H1 (cell line): Measurements from ENCODE around the gene SERPINA6. TPM values are rescaled to one million over a fixed set of nuclear protein-coding genes. Genes with fewer than 3 reads are reported as not detected.

Source experiments
- CTCF ChIA-PET: fragments of 300-600 bp; sonication (Branson Sonifier 250); formaldehyde crosslinking; loops from one replicate; lab custom pipeline; 2021; ENCODE audit not compliant: partially characterized antibody; lab: Charles Lee
- POLR2A ChIA-PET: fragments of 300-600 bp; sonication (Branson Sonifier 250); formaldehyde crosslinking; loops from one replicate; lab custom pipeline; 2021; ENCODE audit warnings: inconsistent platforms; ENCODE audit not compliant: partially characterized antibody; lab: Charles Lee
- DNase-seq, 2 experiments: peaks; one replicate each; pipeline versions ENCODE4 v3.0.0 to v3.0.0-alpha.2; 2010 to 2022; ENCODE audit warnings: low spot score in 2 of 2, low read depth in 1 of 2, mixed read lengths in 1 of 2
- FAIRE-seq: peaks from 2 replicates; lab custom pipeline; 2011; peaks lifted over from hg19 to GRCh38; lab: Jason Lieb, UNC
- H2AFZ ChIP-seq: 2 replicates; pipeline ENCODE4 v1.8.1; 2012; ENCODE audit warnings: low read length, inconsistent platforms
- H2AK5ac ChIP-seq: 2 replicates; pipeline ENCODE4 v1.6.1; 2013; ENCODE audit warnings: low read depth, low read length
- H2BK120ac ChIP-seq: replicated peaks from 2 replicates; pipeline ENCODE3; 2013; ENCODE audit warnings: low read depth, low read length, inconsistent platforms
- H2BK12ac ChIP-seq: 2 replicates; pipeline ENCODE4 v1.6.1; 2013; ENCODE audit warnings: low read depth, low read length
- H2BK15ac ChIP-seq: 2 replicates; pipeline ENCODE4 v1.6.1; 2013; ENCODE audit warnings: low read length
- H2BK20ac ChIP-seq: 2 replicates; pipeline ENCODE4 v1.6.1; 2013; ENCODE audit warnings: low read length
- H2BK5ac ChIP-seq: 2 replicates; pipeline ENCODE4 v1.6.1; 2013; ENCODE audit warnings: low read depth, low read length
- H3K14ac ChIP-seq: 2 replicates; pipeline ENCODE4 v1.6.1; 2013; ENCODE audit warnings: inconsistent platforms; ENCODE audit not compliant: insufficient read length
- H3K18ac ChIP-seq: 2 replicates; pipeline ENCODE4 v1.6.1; 2013; ENCODE audit warnings: low read length; ENCODE audit errors: extremely low read depth
- H3K23ac ChIP-seq: 2 replicates; pipeline ENCODE4 v1.6.1; 2013; ENCODE audit warnings: inconsistent platforms; ENCODE audit not compliant: insufficient read length
- H3K23me2 ChIP-seq: 2 replicates; pipeline ENCODE4 v1.6.1; 2013; ENCODE audit warnings: low read depth, low read length
- H3K27ac ChIP-seq: 2 replicates; pipeline ENCODE4 v1.6.1; 2011; ENCODE audit warnings: low read depth, low read length, inconsistent platforms
- H3K27me3 ChIP-seq, 4 experiments: replicated peaks in 1 of 4; 1 replicate in 1 of 4; 2 replicates in 3 of 4; pipeline versions ENCODE4 v1.6.1 to v1.8.1; 2011 to 2013; ENCODE audit warnings: low read length in 3 of 4, mild to moderate bottlenecking in 3 of 4, inconsistent platforms in 2 of 4, mixed read lengths in 2 of 4, moderate library complexity in 1 of 4; ENCODE audit not compliant: control insufficient read depth in 3 of 4, insufficient read depth in 3 of 4; ENCODE audit errors: extremely low read depth in 1 of 4
- H3K36me3 ChIP-seq, 4 experiments: 2 replicates each; pipeline versions ENCODE4 v1.6.1 to v1.8.1; 2011 to 2013; ENCODE audit warnings: mild to moderate bottlenecking in 4 of 4, low read length in 3 of 4, moderate library complexity in 2 of 4, control low read depth in 1 of 4, inconsistent platforms in 1 of 4; ENCODE audit not compliant: insufficient read depth in 4 of 4, control insufficient read depth in 2 of 4
- H3K4ac ChIP-seq: replicated peaks from 2 replicates; pipeline ENCODE3; 2013; ENCODE audit warnings: low read length, low read depth, mixed read lengths, inconsistent platforms; ENCODE audit not compliant: insufficient read length
- H3K4me1 ChIP-seq, 4 experiments: replicated peaks in 1 of 4; 1 replicate in 1 of 4; 2 replicates in 3 of 4; pipeline versions ENCODE4 v1.6.1 to v1.8.1; 2011 to 2013; ENCODE audit warnings: low read length in 3 of 4, inconsistent platforms in 2 of 4, mixed read lengths in 1 of 4; ENCODE audit not compliant: insufficient read depth in 4 of 4, control insufficient read depth in 3 of 4
- H3K4me2 ChIP-seq, 2 experiments: 2 replicates each; pipeline versions ENCODE4 v1.6.1 to v1.8.1; 2011 to 2013; ENCODE audit warnings: low read depth in 2 of 2, low read length in 2 of 2, control low read depth in 1 of 2, inconsistent platforms in 1 of 2, mild to moderate bottlenecking in 1 of 2; ENCODE audit not compliant: insufficient read depth in 1 of 2
- H3K4me3 ChIP-seq, 4 experiments: fragments of 200-600, 300-600 bp in 1 of 4; sonication (generic), shearing (Covaris generic), sonication (Bioruptor Twin) in 1 of 4; 2 replicates each; pipeline versions ENCODE4 v1.5.1 to v1.8.1; 2011 to 2016; ENCODE audit warnings: low read length in 4 of 4, low read depth in 3 of 4, control low read depth in 2 of 4, inconsistent platforms in 2 of 4, mild to moderate bottlenecking in 2 of 4, mixed read lengths in 1 of 4, moderate library complexity in 1 of 4; ENCODE audit not compliant: insufficient read depth in 2 of 4; ENCODE audit errors: extremely low read depth in 1 of 4
- H3K56ac ChIP-seq: replicated peaks from 2 replicates; pipeline ENCODE3; 2013; ENCODE audit warnings: low read depth, mild to moderate bottlenecking, mixed read lengths, low read length, inconsistent platforms; ENCODE audit not compliant: insufficient read length
- H3K79me1 ChIP-seq: 2 replicates; pipeline ENCODE4 v1.6.1; 2013; ENCODE audit warnings: low read depth, low read length, control low read depth
- H3K79me2 ChIP-seq, 2 experiments: 2 replicates each; pipeline versions ENCODE4 v1.6.1 to v1.8.1; 2012 to 2013; ENCODE audit warnings: low read length in 2 of 2, mild to moderate bottlenecking in 2 of 2, inconsistent platforms in 1 of 2; ENCODE audit not compliant: insufficient read depth in 2 of 2, control insufficient read depth in 1 of 2
- H3K9ac ChIP-seq, 4 experiments: replicated peaks in 1 of 4; 1 replicate in 1 of 4; 2 replicates in 3 of 4; pipeline versions ENCODE4 v1.6.1 to v1.8.1; 2011 to 2013; ENCODE audit warnings: low read depth in 3 of 4, low read length in 3 of 4, control low read depth in 2 of 4, mild to moderate bottlenecking in 2 of 4, moderate library complexity in 2 of 4, inconsistent platforms in 1 of 4; ENCODE audit errors: extremely low read depth in 1 of 4
- H3K9me3 ChIP-seq, 2 experiments: 2 replicates each; pipeline versions ENCODE4 v1.6.1 to v1.8.1; 2012 to 2013; ENCODE audit warnings: mild to moderate bottlenecking in 2 of 2, moderate library complexity in 2 of 2, control low read depth in 1 of 2, inconsistent platforms in 1 of 2, low read depth in 1 of 2, low read length in 1 of 2, mixed read lengths in 1 of 2; ENCODE audit not compliant: insufficient read depth in 2 of 2
- H4K20me1 ChIP-seq, 2 experiments: replicated peaks in 1 of 2; 2 replicates each; pipeline versions ENCODE3 to v1.8.1; 2011 to 2013; ENCODE audit warnings: inconsistent platforms in 2 of 2, low read length in 2 of 2, mild to moderate bottlenecking in 1 of 2; ENCODE audit not compliant: insufficient read depth in 2 of 2, control insufficient read depth in 1 of 2
- H4K5ac ChIP-seq: 2 replicates; pipeline ENCODE4 v1.6.1; 2013; ENCODE audit warnings: low read length, low read depth, mixed read lengths, inconsistent platforms; ENCODE audit not compliant: insufficient read length
- H4K8ac ChIP-seq: 2 replicates; pipeline ENCODE4 v1.8.0; 2013; ENCODE audit warnings: mild to moderate bottlenecking, moderate library complexity, low read length, inconsistent platforms; ENCODE audit not compliant: insufficient read depth; ENCODE audit errors: extremely low read depth
- H4K91ac ChIP-seq: replicated peaks from 2 replicates; pipeline ENCODE3; 2013; ENCODE audit warnings: low read length, mixed read lengths, inconsistent platforms; ENCODE audit not compliant: insufficient read length
- CTBP2 ChIP-seq: IDR thresholded peaks from 2 replicates; pipeline ENCODE4 v1.7.0; 2011; ENCODE audit warnings: borderline replicate concordance, mild to moderate bottlenecking, moderate library complexity, mixed read lengths, low read length; ENCODE audit not compliant: insufficient read depth, insufficient read length
- JUN ChIP-seq: IDR thresholded peaks from 2 replicates; pipeline ENCODE4 v1.6.1; 2011; ENCODE audit warnings: low read depth, mild to moderate bottlenecking, improper control_type of control experiment, low read length
- POU5F1 ChIP-seq: IDR thresholded peaks from 2 replicates; pipeline ENCODE4 v1.6.1; 2011; ENCODE audit warnings: low read depth, mild to moderate bottlenecking, low read length, moderate library complexity
- SUZ12 ChIP-seq: fragments of 200-600 bp; sonication (generic); IDR thresholded peaks from 2 replicates; pipeline ENCODE4 v1.6.1; 2012; ENCODE audit warnings: mild to moderate bottlenecking, inconsistent platforms, low read length, moderate library complexity, mixed read lengths
- WGBS, 2 experiments: shearing (Covaris generic) in 1 of 2; methylation state at CpG; one replicate each; pipeline versions ENCODE4 v1.1.6 to v1.1.7; 2013 to 2015; ENCODE audit warnings: low lambda C conversion rate in 2 of 2, mixed read lengths in 2 of 2, inconsistent platforms in 1 of 2, low coverage in 1 of 2, missing lambda C conversion rate in 1 of 2; ENCODE audit not compliant: insufficient replicate concordance in 2 of 2, insufficient coverage in 1 of 2, insufficient read length in 1 of 2; ENCODE audit errors: extremely low coverage in 1 of 2, missing lambda C conversion rate in 1 of 2; 5-methylcytosine and 5-hydroxymethylcytosine counted together
- polyA plus RNA-seq, 7 experiments: library from polyadenylated mRNA; depleted of rRNA in 3 of 7; stranded (reverse) in 5 of 7; unstranded in 2 of 7; fragments of >200 nt in 5 of 7; fragments of 200-250 nt in 2 of 7; gene quantifications; 1 replicate in 5 of 7; 2 replicates in 1 of 7; 4 replicates in 1 of 7; pipeline versions ENCODE4 v1.2.1 to v1.2.3, GENCODE V29; 2011 to 2013; ENCODE audit warnings: missing spikeins in 2 of 7, mixed read lengths in 2 of 7
- total RNA-seq: library from RNA; stranded (reverse); fragmentation: NEBNext Ultra II Directional; extraction: Animal tissue kit (Norgen Biotek cat#: 25700); gene quantifications from 2 replicates; pipeline ENCODE4 v1.2.1, GENCODE V29; 2021

SERPINA6 gene
- total and polyA plus RNA-seq, 2 of the 8 experiments (the other 6 are each of a cell fraction or from before 2014, with no cell fraction given): not detected

DNA sequence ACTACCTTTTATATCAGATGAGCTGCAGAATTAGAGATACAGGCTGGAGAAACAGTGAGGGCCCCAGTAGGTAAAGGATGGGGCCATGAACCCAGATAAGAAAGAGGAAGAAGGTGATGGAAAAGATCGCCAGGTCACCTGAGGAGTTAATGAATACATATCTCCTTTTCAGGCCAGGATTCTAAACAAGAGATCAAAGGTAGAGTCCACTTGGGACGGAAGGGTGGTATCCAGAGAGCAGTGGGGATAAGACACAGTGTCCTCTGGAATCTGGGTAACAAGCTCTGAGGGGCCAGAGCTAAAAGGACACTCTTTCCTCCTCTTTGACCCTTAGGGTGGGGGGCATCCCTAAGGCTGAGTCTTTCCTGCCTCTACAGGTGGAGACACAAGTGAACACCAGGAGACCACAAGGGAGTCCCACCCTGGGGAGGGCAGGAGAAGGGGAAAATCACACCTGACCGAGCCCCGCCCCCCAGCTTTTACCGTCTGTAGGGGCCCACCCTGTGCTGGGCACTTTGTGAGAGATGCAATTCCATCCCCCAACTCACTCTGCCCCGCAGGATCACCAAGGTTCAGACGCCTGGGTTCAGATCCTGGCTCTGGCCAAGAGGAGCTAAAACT lies 37.9 kb upstream of the SERPINA6 start:
- Histone ChIP-seq H4K91ac (no peak overlapping the region), H3K9ac (no peak overlapping the region), H3K79me2 (peaks cover 0 to 3% of the 10 kb centered on the region in 2 experiments; a peak in 1 of 4 replicates), H3K23me2 (peaks cover 7% of the 10 kb centered on the region; the same call in 1 of the 2 replicates), H2BK20ac (no peak overlapping the region), H4K8ac (no peak overlapping the region), H3K4me2 (no peak overlapping the region), H3K27ac (no peak overlapping the region), H3K23ac (no peak overlapping the region), H3K4ac (no peak overlapping the region), H2BK12ac (no peak overlapping the region), H3K4me3 (no peak overlapping the region), H3K14ac (no peak overlapping the region), H3K27me3 (no peaks in the 10 kb centered on the region), H4K20me1 (no peaks in the 10 kb centered on the region), H3K4me1 (peaks cover 0 to 4% (median 1%) of the 10 kb centered on the region in 4 experiments; a peak in 4 of 7 replicates), H3K18ac (no peak overlapping the region), H2AK5ac (no peak overlapping the region), H2BK120ac (no peak overlapping the region), H2AFZ (no peak overlapping the region), H2BK5ac (no peak overlapping the region), H3K9me3 (no peaks in the 10 kb centered on the region), H3K79me1 (no peaks in the 10 kb centered on the region), H3K56ac (no peak overlapping the region), H3K36me3 (no peaks in the 10 kb centered on the region), H4K5ac (no peak overlapping the region), H2BK15ac (no peak overlapping the region)
- DNase-seq: no peak
- ChIA-PET POLR2A (no interaction called here), CTCF (interaction anchor here (1.0 to 1.7 kb wide), 5 partner anchors 11 to 50 kb away, joined by 3 to 6 read pairs (median 3); no protein-coding TSS in a partner anchor)
- no peak for FAIRE-seq
- whole genome bisulfite sequencing, 2 experiments: 68% methylated on average over 7 of the region's 7 CpGs; no CpG with 5 or more reads in 1 of the 2 experiments
- TF ChIP-seq JUN (no peak), CTBP2 (no peak), SUZ12 (no peak), POU5F1 (no peak)
